ENCODE results near the gene CLTB. TPM values are rescaled to one million over a fixed set of nuclear protein-coding genes. Genes with fewer than 3 reads are reported as not detected.

CLTB gene
- total and polyA plus RNA-seq, 2 experiments from 2014 or later, result 26.8 to 34.0 TPM

DNA sequence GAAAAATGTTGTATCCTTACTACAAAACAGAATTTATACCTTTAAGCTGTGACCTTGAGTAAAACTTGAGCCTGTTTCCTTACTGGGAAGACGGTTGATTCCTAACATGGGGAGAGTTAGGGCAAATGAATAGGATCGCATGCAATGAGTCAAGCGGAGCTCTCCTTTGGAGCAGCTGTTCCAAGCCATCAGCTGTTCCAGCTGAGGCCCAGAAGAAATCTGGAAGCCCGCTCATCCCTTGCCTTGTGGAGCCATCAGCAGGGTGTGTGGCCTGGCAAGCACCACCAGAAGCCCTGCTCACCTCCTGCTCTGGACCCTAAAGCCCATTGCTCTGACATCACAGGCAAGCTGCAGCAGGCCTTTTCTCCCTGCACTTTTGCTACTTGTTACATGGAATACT is 62.8 kb downstream of the CLTB start:
- Histone ChIP-seq H3K4me1 (ENCODE audit: insufficient read depth) (no peaks in the 10 kb centered on the region), H3F3A (replicated peaks; ENCODE audit: low read depth) (no peaks in the 10 kb centered on the region), H3K27ac (ENCODE audit: low read depth) (no peak overlapping the region), H3K36me3 (ENCODE audit: insufficient read depth) (peaks cover 29% of the 10 kb centered on the region), H2AFZ (no peak overlapping the region), H4K20me1 (replicated peaks; ENCODE audit: insufficient read depth) (peaks cover 24% of the 10 kb centered on the region; the same call in 1 of the 2 replicates), H3K9me2 (ENCODE audit: insufficient read depth) (no peaks in the 10 kb centered on the region), H3K4me3 (no peak overlapping the region), H3K27me3 (ENCODE audit: insufficient read depth) (no peaks in the 10 kb centered on the region), H3K4me2 (no peak overlapping the region), H3K79me2 (replicated peaks; ENCODE audit: insufficient read depth) (peaks cover 68% of the 10 kb centered on the region)
- no peaks in the 10 kb centered on the region for H3K9me3 Mint-ChIP-seq
- DNase-seq (ENCODE audit: low spot score) (no peak), ATAC-seq (no peak)
- no peak overlapping the region for H3K27ac Mint-ChIP-seq
- H3K27me3 Mint-ChIP-seq (ENCODE audit: insufficient read depth, low read depth, poor library complexity), result peaks cover 3% of the 10 kb centered on the region
- no peaks in the 10 kb centered on the region for H3K4me1 Mint-ChIP-seq
- TF ChIP-seq CREB1 (CRISPR knock-in tag; IDR thresholded peaks at IDR 0.05; ENCODE audit: low read depth) (no peak), EZH2 (IDR thresholded peaks at IDR 0.05; ENCODE audit: low read depth, unreplicated experiment) (no peak), POLR2AphosphoS5 (IDR thresholded peaks at IDR 0.05; ENCODE audit: low read depth) (no peak), EZH2phosphoT487 (IDR thresholded peaks at IDR 0.05; ENCODE audit: unreplicated experiment) (no peak), ZNF114 (CRISPR knock-in tag; IDR thresholded peaks at IDR 0.05) (no peak), JUNB (IDR thresholded peaks at IDR 0.05; ENCODE audit: unreplicated experiment) (no peak), ZNF331 (CRISPR knock-in tag; IDR thresholded peaks at IDR 0.05; ENCODE audit: low read depth) (no peak), NANOG (IDR thresholded peaks at IDR 0.05; ENCODE audit: borderline replicate concordance) (no peak)
- TF ChIP-seq, protein P1, sequence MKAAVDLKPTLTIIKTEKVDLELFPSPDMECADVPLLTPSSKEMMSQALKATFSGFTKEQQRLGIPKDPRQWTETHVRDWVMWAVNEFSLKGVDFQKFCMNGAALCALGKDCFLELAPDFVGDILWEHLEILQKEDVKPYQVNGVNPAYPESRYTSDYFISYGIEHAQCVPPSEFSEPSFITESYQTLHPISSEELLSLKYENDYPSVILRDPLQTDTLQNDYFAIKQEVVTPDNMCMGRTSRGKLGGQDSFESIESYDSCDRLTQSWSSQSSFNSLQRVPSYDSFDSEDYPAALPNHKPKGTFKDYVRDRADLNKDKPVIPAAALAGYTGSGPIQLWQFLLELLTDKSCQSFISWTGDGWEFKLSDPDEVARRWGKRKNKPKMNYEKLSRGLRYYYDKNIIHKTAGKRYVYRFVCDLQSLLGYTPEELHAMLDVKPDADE (IDR thresholded peaks at IDR 0.05), result no peak
- TF ChIP-seq, protein P2, sequence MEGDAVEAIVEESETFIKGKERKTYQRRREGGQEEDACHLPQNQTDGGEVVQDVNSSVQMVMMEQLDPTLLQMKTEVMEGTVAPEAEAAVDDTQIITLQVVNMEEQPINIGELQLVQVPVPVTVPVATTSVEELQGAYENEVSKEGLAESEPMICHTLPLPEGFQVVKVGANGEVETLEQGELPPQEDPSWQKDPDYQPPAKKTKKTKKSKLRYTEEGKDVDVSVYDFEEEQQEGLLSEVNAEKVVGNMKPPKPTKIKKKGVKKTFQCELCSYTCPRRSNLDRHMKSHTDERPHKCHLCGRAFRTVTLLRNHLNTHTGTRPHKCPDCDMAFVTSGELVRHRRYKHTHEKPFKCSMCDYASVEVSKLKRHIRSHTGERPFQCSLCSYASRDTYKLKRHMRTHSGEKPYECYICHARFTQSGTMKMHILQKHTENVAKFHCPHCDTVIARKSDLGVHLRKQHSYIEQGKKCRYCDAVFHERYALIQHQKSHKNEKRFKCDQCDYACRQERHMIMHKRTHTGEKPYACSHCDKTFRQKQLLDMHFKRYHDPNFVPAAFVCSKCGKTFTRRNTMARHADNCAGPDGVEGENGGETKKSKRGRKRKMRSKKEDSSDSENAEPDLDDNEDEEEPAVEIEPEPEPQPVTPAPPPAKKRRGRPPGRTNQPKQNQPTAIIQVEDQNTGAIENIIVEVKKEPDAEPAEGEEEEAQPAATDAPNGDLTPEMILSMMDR (conservative IDR thresholded peaks at IDR 0.05; ENCODE audit: low read depth in 2 of 2), result no peak
- TF ChIP-seq, protein P3, sequence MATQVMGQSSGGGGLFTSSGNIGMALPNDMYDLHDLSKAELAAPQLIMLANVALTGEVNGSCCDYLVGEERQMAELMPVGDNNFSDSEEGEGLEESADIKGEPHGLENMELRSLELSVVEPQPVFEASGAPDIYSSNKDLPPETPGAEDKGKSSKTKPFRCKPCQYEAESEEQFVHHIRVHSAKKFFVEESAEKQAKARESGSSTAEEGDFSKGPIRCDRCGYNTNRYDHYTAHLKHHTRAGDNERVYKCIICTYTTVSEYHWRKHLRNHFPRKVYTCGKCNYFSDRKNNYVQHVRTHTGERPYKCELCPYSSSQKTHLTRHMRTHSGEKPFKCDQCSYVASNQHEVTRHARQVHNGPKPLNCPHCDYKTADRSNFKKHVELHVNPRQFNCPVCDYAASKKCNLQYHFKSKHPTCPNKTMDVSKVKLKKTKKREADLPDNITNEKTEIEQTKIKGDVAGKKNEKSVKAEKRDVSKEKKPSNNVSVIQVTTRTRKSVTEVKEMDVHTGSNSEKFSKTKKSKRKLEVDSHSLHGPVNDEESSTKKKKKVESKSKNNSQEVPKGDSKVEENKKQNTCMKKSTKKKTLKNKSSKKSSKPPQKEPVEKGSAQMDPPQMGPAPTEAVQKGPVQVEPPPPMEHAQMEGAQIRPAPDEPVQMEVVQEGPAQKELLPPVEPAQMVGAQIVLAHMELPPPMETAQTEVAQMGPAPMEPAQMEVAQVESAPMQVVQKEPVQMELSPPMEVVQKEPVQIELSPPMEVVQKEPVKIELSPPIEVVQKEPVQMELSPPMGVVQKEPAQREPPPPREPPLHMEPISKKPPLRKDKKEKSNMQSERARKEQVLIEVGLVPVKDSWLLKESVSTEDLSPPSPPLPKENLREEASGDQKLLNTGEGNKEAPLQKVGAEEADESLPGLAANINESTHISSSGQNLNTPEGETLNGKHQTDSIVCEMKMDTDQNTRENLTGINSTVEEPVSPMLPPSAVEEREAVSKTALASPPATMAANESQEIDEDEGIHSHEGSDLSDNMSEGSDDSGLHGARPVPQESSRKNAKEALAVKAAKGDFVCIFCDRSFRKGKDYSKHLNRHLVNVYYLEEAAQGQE (IDR thresholded peaks at IDR 0.05; ENCODE audit: unreplicated experiment), result no peak
- peaks cover 83% of the 10 kb centered on the region for H3K36me3 Mint-ChIP-seq (ENCODE audit: low read depth)
- no peak overlapping the region for H3K4me3 Mint-ChIP-seq
